Trophoblast cell (in vitro differentiated cells and primary cell): Measurements from ENCODE around the gene TCFL5.

ENCODE experiments used
- DNase-seq, 2 donors: peaks; one replicate each; pipeline ENCODE4 v3.0.0-alpha.2; 2016
- H2AFZ ChIP-seq: 2 replicates; pipeline ENCODE4 v1.6.1; 2013; ENCODE audit warnings: low read length, moderate library complexity, mild to moderate bottlenecking; ENCODE audit not compliant: insufficient read depth, poor library complexity
- H2AK5ac ChIP-seq: 2 replicates; pipeline ENCODE4 v1.6.1; 2013; ENCODE audit warnings: mild to moderate bottlenecking, low read length
- H2BK120ac ChIP-seq: 2 replicates; pipeline ENCODE4 v1.6.1; 2013; ENCODE audit warnings: low read length, mild to moderate bottlenecking, moderate library complexity; ENCODE audit not compliant: insufficient read depth, poor library complexity
- H2BK12ac ChIP-seq: 2 replicates; pipeline ENCODE4 v1.6.1; 2013; ENCODE audit warnings: mild to moderate bottlenecking, low read length, moderate library complexity
- H2BK5ac ChIP-seq: 2 replicates; pipeline ENCODE4 v1.6.1; 2013; ENCODE audit warnings: low read length, low read depth, moderate library complexity, mild to moderate bottlenecking; ENCODE audit not compliant: poor library complexity
- H3K14ac ChIP-seq: 2 replicates; pipeline ENCODE4 v1.6.1; 2013; ENCODE audit warnings: mild to moderate bottlenecking, low read length
- H3K18ac ChIP-seq: 2 replicates; pipeline ENCODE4 v1.6.1; 2013; ENCODE audit warnings: mild to moderate bottlenecking, low read length
- H3K23ac ChIP-seq: 2 replicates; pipeline ENCODE4 v1.6.1; 2013; ENCODE audit warnings: low read length
- H3K27ac ChIP-seq: 2 replicates; pipeline ENCODE4 v1.5.1; 2013; ENCODE audit warnings: low read depth, mild to moderate bottlenecking, inconsistent platforms, low read length, moderate library complexity
- H3K27me3 ChIP-seq: 2 replicates; pipeline ENCODE4 v1.6.1; 2013; ENCODE audit warnings: inconsistent platforms, mild to moderate bottlenecking, low read length, moderate library complexity; ENCODE audit not compliant: insufficient read depth
- H3K36me3 ChIP-seq, 2 experiments: 1 replicate in 1 of 2; 2 replicates in 1 of 2; pipeline ENCODE4 v1.6.1; 2013; ENCODE audit warnings: low read length in 2 of 2, mild to moderate bottlenecking in 2 of 2, moderate library complexity in 1 of 2; ENCODE audit not compliant: insufficient read depth in 2 of 2, control insufficient read depth in 1 of 2
- H3K4ac ChIP-seq: 2 replicates; pipeline ENCODE4 v1.6.1; 2013; ENCODE audit warnings: low read depth, mild to moderate bottlenecking, low read length, moderate library complexity
- H3K4me1 ChIP-seq, 2 experiments: 1 replicate in 1 of 2; 2 replicates in 1 of 2; pipeline ENCODE4 v1.6.1; 2013; ENCODE audit warnings: low read length in 2 of 2, mild to moderate bottlenecking in 2 of 2, moderate library complexity in 1 of 2; ENCODE audit not compliant: insufficient read depth in 2 of 2, control insufficient read depth in 1 of 2
- H3K4me2 ChIP-seq: 2 replicates; pipeline ENCODE4 v1.6.1; 2013; ENCODE audit warnings: inconsistent platforms, mild to moderate bottlenecking, low read length, moderate library complexity
- H3K4me3 ChIP-seq: 2 replicates; pipeline ENCODE4 v1.5.1; 2013; ENCODE audit warnings: mild to moderate bottlenecking, low read depth, low read length, inconsistent platforms
- H3K79me1 ChIP-seq: one replicate; pipeline ENCODE4 v1.6.1; 2013; ENCODE audit warnings: low read length
- H3K79me2 ChIP-seq: 2 replicates; pipeline ENCODE4 v1.6.1; 2013; ENCODE audit warnings: low read length, mild to moderate bottlenecking; ENCODE audit not compliant: control insufficient read depth, insufficient read depth, poor library complexity
- H3K9ac ChIP-seq: 2 replicates; pipeline ENCODE4 v1.6.1; 2013; ENCODE audit warnings: mild to moderate bottlenecking, low read length
- H3K9me3 ChIP-seq: 2 replicates; pipeline ENCODE4 v1.6.1; 2013; ENCODE audit warnings: low read depth, mild to moderate bottlenecking, control low read depth, inconsistent platforms, low read length; ENCODE audit not compliant: insufficient read depth
- H4K12ac ChIP-seq: 2 replicates; pipeline ENCODE4 v1.6.1; 2013; ENCODE audit warnings: low read depth, mild to moderate bottlenecking, low read length, moderate library complexity
- H4K8ac ChIP-seq: 2 replicates; pipeline ENCODE4 v1.6.1; 2013; ENCODE audit warnings: low read depth, mild to moderate bottlenecking, low read length, moderate library complexity
- H4K91ac ChIP-seq: one replicate; pipeline ENCODE4 v1.6.1; 2013; ENCODE audit warnings: low read depth, mild to moderate bottlenecking, low read length, moderate library complexity
- WGBS: extraction: QIAGEN DNeasy Blood & Tissue Kit; methylation state at CpG from one replicate; pipeline ENCODE4 v1.1.7; 2013; ENCODE audit warnings: missing lambda C conversion rate; ENCODE audit not compliant: insufficient read length, insufficient coverage; ENCODE audit errors: extremely low coverage; 5-methylcytosine and 5-hydroxymethylcytosine counted together

Gene TCFL5

GRCh38 chr20:62821726-62822210 lies 39.9 kb downstream of the TCFL5 start:
- Histone ChIP-seq H3K4me1 (peaks cover 21 to 35% of the 10 kb centered on the region in 2 experiments), H4K91ac (no peak overlapping the region), H3K14ac (no peak overlapping the region), H3K79me2 (peaks cover 6% of the 10 kb centered on the region), H2AK5ac (no peak overlapping the region), H4K12ac (no peak overlapping the region), H2AFZ (no peak overlapping the region), H4K8ac (no peak overlapping the region), H3K23ac (no peak overlapping the region), H3K9ac (no peak overlapping the region), H3K4me2 (no peak overlapping the region), H2BK12ac (no peak overlapping the region), H3K9me3 (no peaks in the 10 kb centered on the region), H3K4ac (no peak overlapping the region), H3K79me1 (peaks cover 20% of the 10 kb centered on the region), H2BK5ac (no peak overlapping the region), H3K36me3 (peaks cover 45 to 48% of the 10 kb centered on the region in 2 experiments), H3K18ac (no peak overlapping the region), H3K4me3 (no peak overlapping the region), H3K27ac (no peak overlapping the region), H2BK120ac (no peak overlapping the region), H3K27me3 (no peaks in the 10 kb centered on the region)
- WGBS: no CpG with 5 or more reads among the region's 12 CpGs
- DNase-seq: no peak

GRCh38 chr20:62820962-62821725 lies 40.5 kb downstream of the TCFL5 start:
- Histone ChIP-seq H3K79me2 (peaks cover 11% of the 10 kb centered on the region), H4K12ac (no peak overlapping the region), H2BK12ac (no peak overlapping the region), H3K9me3 (no peaks in the 10 kb centered on the region), H3K79me1 (peaks cover 25% of the 10 kb centered on the region), H3K18ac (no peak overlapping the region), H2BK120ac (no peak overlapping the region), H3K36me3 (peaks cover 39 to 42% of the 10 kb centered on the region in 2 experiments), H3K4ac (no peak overlapping the region), H3K9ac (no peak overlapping the region), H2AFZ (no peak overlapping the region), H2BK5ac (no peak overlapping the region), H4K8ac (no peak overlapping the region), H3K14ac (no peak overlapping the region), H2AK5ac (no peak overlapping the region), H3K4me1 (peaks cover 24 to 39% of the 10 kb centered on the region in 2 experiments), H3K4me2 (no peak overlapping the region), H3K23ac (no peak overlapping the region), H4K91ac (no peak overlapping the region), H3K27me3 (no peaks in the 10 kb centered on the region), H3K27ac (no peak overlapping the region), H3K4me3 (no peak overlapping the region)
- no CpG with 5 or more reads among the region's 19 CpGs for WGBS
- DNase-seq: no peak

DNA sequence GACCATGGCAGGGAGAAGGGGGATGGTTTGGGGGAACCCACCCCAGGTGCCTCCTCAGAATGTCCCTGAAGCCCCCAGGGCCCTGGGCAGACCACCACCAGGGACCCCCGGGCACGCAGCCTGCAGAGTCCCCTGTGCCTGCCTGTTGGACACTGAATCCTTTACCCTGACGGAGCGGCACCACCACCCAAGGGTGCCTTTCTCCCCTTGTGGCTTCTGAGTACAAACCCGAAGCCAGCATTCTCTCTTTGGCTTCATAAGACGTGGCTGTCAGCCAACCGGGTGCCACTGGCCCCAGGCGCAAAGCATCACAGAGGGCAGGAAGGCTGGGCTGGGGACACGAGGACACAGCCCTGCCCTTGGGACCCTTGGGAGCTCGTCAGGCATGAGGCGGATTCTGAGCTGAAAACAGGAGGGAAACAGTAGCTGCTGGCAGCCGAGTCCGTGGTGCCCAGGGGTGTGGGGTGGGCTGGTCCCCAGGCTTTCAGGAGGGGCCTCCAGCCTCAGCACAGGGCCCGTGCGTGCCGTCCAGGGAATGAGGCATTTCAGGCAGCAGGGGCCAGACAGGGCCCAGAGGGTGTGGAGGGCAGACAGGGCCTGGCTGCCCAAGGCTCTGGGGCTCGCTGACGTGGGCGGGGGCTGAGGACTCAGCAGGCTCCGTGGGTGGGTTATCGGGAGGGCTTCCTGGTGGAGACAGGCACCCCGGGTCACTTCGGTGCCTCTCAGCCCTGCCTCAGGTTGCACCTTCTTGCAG lies 41.2 kb downstream of the TCFL5 start:
- Histone ChIP-seq H2AFZ (no peak overlapping the region), H2AK5ac (no peak overlapping the region), H3K4me1 (peaks cover 31 to 47% of the 10 kb centered on the region in 2 experiments), H3K4ac (no peak overlapping the region), H4K91ac (peak overlapping the region; percentile 20), H3K23ac (no peak overlapping the region), H3K79me1 (peaks cover 29% of the 10 kb centered on the region), H2BK5ac (no peak overlapping the region), H3K36me3 (peaks cover 31 to 34% of the 10 kb centered on the region in 2 experiments), H4K8ac (no peak overlapping the region), H3K9ac (no peak overlapping the region), H2BK12ac (no peak overlapping the region), H2BK120ac (no peak overlapping the region), H3K4me2 (no peak overlapping the region), H3K9me3 (no peaks in the 10 kb centered on the region), H3K27ac (no peak overlapping the region), H3K4me3 (no peak overlapping the region), H3K14ac (no peak overlapping the region), H4K12ac (no peak overlapping the region), H3K27me3 (no peaks in the 10 kb centered on the region), H3K18ac (no peak overlapping the region), H3K79me2 (peaks cover 13% of the 10 kb centered on the region)
- no CpG with 5 or more reads among the region's 23 CpGs for WGBS
- no peak for DNase-seq

GRCh38 chr20:62819494-62820174 lies 42.0 kb downstream of the TCFL5 start:
- H4K8ac ChIP-seq: no peak overlapping the region
- no CpG with 5 or more reads among the region's 16 CpGs for WGBS
- no peak overlapping the region for H2BK12ac ChIP-seq
- H2AK5ac ChIP-seq: no peak overlapping the region
- no peak overlapping the region for H3K4me2 ChIP-seq
- peak overlapping the region; percentile 20 for H4K91ac ChIP-seq
- peaks cover 29% of the 10 kb centered on the region for H3K79me1 ChIP-seq
- H2BK120ac ChIP-seq: no peak overlapping the region
- H3K9ac ChIP-seq: no peak overlapping the region
- peaks cover 13% of the 10 kb centered on the region for H3K79me2 ChIP-seq
- no peak overlapping the region for H3K18ac ChIP-seq
- H2BK5ac ChIP-seq: no peak overlapping the region
- H4K12ac ChIP-seq: no peak overlapping the region
- no peak overlapping the region for H3K23ac ChIP-seq
- peaks cover 28 to 32% of the 10 kb centered on the region in 2 experiments for H3K36me3 ChIP-seq
- H3K27ac ChIP-seq: no peak overlapping the region
- no peak overlapping the region for H3K14ac ChIP-seq
- H2AFZ ChIP-seq: no peak overlapping the region
- H3K9me3 ChIP-seq: no peaks in the 10 kb centered on the region
- peak; percentile 97 for DNase-seq
- peaks cover 38 to 54% of the 10 kb centered on the region in 2 experiments for H3K4me1 ChIP-seq
- no peaks in the 10 kb centered on the region for H3K27me3 ChIP-seq
- no peak overlapping the region for H3K4me3 ChIP-seq
- no peak overlapping the region for H3K4ac ChIP-seq
